Activated CD8-positive, alpha-beta T cell treated with anti-CD3 and anti-CD28 coated beads, Interleukin-2, amount 10 ng/mL, durations not matched to agents 7 days and 5 days (primary cell): ENCODE data around the gene MPRIP. TPM values are rescaled to one million over a fixed set of nuclear protein-coding genes. Genes with fewer than 3 reads are reported as not detected.

Experiments
- ATAC-seq: fragments of 150-1000 bp; cut with Tn5 transposase; one replicate; pipeline ENCODE4 v1.10.0; 2021; ENCODE audit warnings: moderate library complexity
- CTCF ChIA-PET: fragments of 350-600 bp; sonication (Branson Sonifier 250); formaldehyde crosslinking; loops from one replicate; lab custom pipeline; 2021; ENCODE audit warnings: antibody characterized with exemption; lab: Charles Lee
- POLR2A ChIA-PET: fragments of 350-600 bp; sonication (Branson Sonifier 250); formaldehyde crosslinking; loops from one replicate; lab custom pipeline; 2021; ENCODE audit warnings: antibody characterized with exemption; lab: Charles Lee
- DNase-seq: peaks from one replicate; pipeline ENCODE4 v3.0.0-alpha.2; 2020
- H3K27ac Mint-ChIP-seq: one replicate; pipeline ENCODE4 v1.8.0; 2021; ENCODE audit warnings: mild to moderate bottlenecking, mixed read lengths
- H3K27me3 Mint-ChIP-seq: one replicate; pipeline ENCODE4 v1.8.0; 2021; ENCODE audit warnings: low read depth, mixed read lengths
- H3K36me3 Mint-ChIP-seq: one replicate; pipeline ENCODE4 v1.8.0; 2021; ENCODE audit warnings: low read depth, mixed read lengths
- H3K4me1 Mint-ChIP-seq: one replicate; pipeline ENCODE4 v1.8.0; 2021; ENCODE audit warnings: low read depth, mixed read lengths
- H3K4me3 Mint-ChIP-seq: one replicate; pipeline ENCODE4 v1.8.0; 2021; ENCODE audit warnings: mild to moderate bottlenecking, mixed read lengths
- H3K9me3 Mint-ChIP-seq: one replicate; pipeline ENCODE4 v1.8.0; 2022; ENCODE audit warnings: mixed read lengths; ENCODE audit not compliant: insufficient read depth
- total RNA-seq, 2 experiments: library from RNA; stranded (reverse); gene quantifications; one replicate each; pipeline ENCODE4 v1.2.3, GENCODE V29; 2021

MPRIP gene
- total RNA-seq, 2 experiments from 2014 or later, result 217 to 226 TPM

DNA sequence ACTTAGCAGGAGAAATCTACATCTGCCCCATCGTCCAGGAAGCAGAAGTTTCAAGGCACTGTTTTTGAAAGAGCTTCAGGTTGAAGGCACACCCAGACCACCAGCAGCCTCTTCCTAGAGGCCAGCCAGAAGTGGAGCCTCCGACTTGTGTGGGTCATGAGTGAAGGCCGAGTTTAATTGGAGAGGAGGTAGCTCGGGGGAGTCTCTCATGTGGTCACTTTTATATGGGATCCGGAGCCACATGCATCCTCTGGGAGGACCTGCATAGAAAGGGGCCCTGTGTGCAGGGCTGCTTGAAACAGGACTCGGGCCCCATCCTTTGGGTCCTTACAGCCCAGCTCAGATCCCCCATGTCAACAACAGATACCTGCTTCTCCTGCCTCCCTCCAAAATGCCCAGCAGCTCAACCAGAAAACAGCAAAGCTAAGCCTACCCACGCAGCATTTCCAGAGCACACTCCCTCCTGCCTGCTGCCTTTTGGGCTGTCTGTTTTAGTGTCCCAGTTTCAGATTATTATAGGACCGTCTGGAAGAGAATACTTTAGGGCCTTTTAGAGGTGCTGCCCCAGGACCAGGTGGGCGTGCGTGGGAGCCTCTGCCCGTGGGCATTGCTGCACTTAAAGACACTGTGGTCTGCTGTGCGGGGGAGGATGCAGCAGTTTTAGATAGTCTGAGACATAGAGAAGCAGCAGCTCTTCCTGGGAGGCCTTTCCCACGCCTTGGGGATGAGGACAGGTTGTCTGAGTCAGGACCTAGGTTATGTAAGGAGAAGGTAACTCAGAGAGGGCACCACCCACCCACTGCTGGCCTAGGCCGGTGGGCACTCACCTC lies 29.5 kb downstream of the MPRIP start:
- POLR2A ChIA-PET, result no interaction called here
- CTCF ChIA-PET, result interaction anchor here (1.2 kb wide), 1 partner anchor 20 kb away, joined by 3 read pairs; no protein-coding TSS in a partner anchor
- no peak overlapping the region for H3K27ac Mint-ChIP-seq

DNA sequence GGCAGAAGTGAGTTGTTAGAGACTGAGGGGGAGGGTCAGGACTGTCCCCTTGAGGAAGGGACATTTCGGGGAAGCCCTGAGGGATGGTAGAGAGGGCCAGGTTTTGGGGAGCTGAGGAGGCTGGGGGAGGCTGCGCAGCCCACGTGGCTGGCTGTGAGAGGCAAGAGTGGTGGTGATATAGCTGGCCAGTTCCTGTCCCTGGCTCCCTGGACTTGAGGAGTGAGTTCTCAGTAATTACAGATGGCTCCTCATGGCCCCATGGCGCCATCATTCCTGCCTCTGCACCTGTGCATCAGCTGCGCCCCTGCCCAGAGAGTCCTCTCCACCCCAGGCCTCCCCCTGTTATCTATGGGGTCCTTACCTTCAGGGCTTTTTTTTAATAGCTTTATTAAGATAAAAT lies 30.3 kb downstream of the MPRIP start:
- Mint-ChIP-seq H3K4me1 (peaks cover 42% of the 10 kb centered on the region), H3K27me3 (no peaks in the 10 kb centered on the region), H3K36me3 (peaks cover 28% of the 10 kb centered on the region), H3K4me3 (no peak overlapping the region), H3K9me3 (peaks cover 4% of the 10 kb centered on the region), H3K27ac (no peak overlapping the region)
- ChIA-PET POLR2A (no interaction called here), CTCF (interaction anchor here (1.2 kb wide), 1 partner anchor 21 kb away, joined by 3 read pairs; no protein-coding TSS in a partner anchor)
- DNase-seq (no peak), ATAC-seq (no peak)

More for the DNA sequence above, 29.5 kb downstream of the MPRIP start:
- ATAC-seq (no peak), DNase-seq (no peak)
- Mint-ChIP-seq H3K9me3 (peaks cover 4% of the 10 kb centered on the region), H3K27me3 (no peaks in the 10 kb centered on the region), H3K4me3 (no peak overlapping the region), H3K4me1 (peaks cover 49% of the 10 kb centered on the region), H3K36me3 (peaks cover 25% of the 10 kb centered on the region)

DNA sequence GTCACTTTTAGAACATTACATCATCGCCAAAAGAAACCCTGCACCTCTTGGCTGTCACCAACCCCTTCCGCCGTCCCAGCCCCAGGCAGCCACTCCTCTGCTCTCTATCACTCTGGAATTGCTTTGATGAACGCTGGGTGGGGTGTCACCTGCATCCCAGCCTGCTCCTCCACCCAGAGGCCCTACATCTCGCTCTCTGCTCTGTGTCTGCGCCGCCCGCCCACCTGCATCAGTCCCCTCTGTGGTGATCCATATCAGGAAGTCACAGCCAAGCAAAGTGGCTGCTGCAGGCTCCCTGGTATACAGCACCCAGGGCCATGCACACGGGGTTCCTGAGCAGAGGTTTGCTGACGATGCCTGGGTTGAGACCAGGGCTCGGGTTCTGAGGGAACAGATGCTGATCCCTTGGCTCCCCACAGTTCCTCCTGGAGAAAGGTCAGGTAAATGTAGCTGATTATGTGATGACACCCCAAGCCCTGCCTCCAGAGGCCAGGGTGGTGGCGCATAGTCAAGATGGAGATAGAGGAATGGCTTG lies 30.8 kb downstream of the MPRIP start:
- ChIA-PET POLR2A (no interaction called here), CTCF (interaction anchor here (1.2 kb wide), 1 partner anchor 21 kb away, joined by 3 read pairs; no protein-coding TSS in a partner anchor)
- Mint-ChIP-seq H3K27me3 (no peaks in the 10 kb centered on the region), H3K36me3 (peaks cover 29% of the 10 kb centered on the region), H3K9me3 (peaks cover 4% of the 10 kb centered on the region), H3K27ac (no peak overlapping the region), H3K4me3 (no peak overlapping the region), H3K4me1 (peaks cover 42% of the 10 kb centered on the region)
- DNase-seq (no peak), ATAC-seq (no peak)

DNA sequence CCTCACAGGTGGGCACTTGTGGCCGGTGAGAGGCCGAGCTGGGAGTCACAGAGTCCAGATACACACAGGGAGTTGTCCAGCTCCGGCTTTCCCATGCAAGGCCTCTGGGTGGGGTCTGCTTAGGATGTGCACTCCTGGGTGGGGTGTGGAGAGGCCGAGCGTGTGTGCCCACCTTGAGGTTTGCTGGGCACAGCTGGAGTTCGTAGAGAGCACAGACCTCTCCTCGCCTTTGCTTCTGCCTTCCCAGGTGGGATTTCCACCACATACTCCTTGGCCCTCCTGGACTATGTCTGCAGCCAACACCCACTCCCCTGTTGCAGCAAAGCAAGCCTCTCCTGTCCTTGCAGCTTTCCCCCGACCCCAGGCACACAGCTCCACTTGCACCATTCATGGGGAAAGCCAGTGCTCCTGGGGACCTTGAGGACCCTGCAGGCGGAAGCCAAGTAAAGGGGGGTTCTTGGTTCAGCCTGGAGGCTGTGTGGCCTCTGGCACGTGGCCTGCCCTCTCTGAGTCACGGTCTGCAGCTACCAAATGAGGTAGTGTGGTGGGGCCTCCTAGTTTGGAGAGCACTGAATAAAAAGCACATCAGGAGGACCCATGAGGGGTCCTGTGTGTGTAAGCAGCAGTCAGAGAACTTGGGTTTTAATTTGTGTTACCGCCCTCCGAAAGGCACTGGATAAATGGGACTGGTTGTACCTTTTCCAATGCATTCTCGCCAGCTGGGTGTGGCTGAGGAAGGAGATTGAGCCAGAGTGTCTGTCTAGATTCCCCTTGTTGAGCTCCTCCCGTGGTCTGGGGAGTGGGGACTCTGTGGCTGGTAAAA lies 31.5 kb downstream of the MPRIP start:
- Mint-ChIP-seq H3K9me3 (peaks cover 4% of the 10 kb centered on the region), H3K36me3 (peaks cover 29% of the 10 kb centered on the region), H3K27ac (no peak overlapping the region), H3K4me3 (no peak overlapping the region), H3K4me1 (peaks cover 42% of the 10 kb centered on the region), H3K27me3 (no peaks in the 10 kb centered on the region)
- CTCF ChIA-PET, result no interaction called here
- POLR2A ChIA-PET, result no interaction called here
- DNase-seq (no peak), ATAC-seq (no peak)

DNA sequence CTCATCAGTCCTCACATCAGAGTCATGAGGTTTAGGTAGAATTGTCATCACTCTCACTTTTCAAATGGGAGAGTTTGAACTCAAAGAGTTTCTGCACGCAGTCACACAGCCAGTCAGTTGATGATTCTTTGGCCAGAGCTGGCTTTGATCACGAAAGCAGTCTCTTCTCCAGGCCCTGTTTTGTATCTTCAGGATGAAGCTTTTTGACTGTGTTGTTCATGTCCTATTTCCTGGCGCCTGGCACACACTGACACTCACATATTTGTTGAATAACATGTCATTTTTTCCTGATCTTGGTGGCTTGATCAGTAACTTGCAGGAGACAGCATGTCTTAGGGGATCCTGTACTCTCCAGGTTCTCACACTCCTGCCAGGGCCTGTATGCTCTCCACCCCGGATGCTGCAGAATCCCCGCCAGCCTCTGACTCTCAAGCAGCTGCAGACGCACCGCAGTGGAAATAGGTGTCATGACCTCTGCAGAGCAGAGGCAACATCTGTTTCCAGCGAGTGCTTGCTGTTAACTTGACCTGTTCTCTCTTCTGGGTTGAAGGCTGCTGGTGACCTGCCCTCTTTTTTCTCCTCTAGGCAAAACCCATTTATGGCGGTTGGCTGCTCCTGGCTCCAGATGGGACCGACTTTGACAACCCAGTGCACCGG lies 33.0 kb downstream of the MPRIP start:
- CTCF ChIA-PET, result no interaction called here
- POLR2A ChIA-PET, result no interaction called here
- Mint-ChIP-seq H3K4me3 (no peak overlapping the region), H3K4me1 (peaks cover 39% of the 10 kb centered on the region), H3K9me3 (peaks cover 1% of the 10 kb centered on the region), H3K27ac (peak overlapping the region; percentile 21), H3K27me3 (no peaks in the 10 kb centered on the region), H3K36me3 (peaks cover 30% of the 10 kb centered on the region)
- DNase-seq (peak; percentile 33), ATAC-seq (peak; percentile 44)

DNA sequence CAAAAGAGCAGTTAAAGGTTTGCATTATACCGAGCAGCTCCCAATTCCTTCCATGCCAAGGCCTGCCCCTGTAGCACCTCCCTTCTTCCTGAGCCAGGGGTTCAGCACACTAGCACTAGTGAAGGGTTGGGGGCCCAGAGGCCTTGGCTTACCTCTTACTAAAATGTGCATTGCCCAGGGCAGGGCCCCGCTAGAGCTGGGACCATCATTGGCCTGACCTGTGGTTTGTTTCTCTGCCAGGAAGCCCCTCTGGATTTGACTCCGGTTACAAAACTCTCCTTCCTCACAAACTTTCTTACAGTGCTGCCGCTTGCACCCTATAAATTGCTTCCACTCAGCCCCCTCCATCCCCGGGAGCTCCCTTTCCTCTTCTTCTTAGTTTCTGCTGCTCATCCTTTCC lies 33.8 kb downstream of the MPRIP start:
- ChIA-PET POLR2A (no interaction called here), CTCF (no interaction called here)
- ATAC-seq (no peak), DNase-seq (no peak)
- Mint-ChIP-seq H3K9me3 (no peaks in the 10 kb centered on the region), H3K27ac (no peak overlapping the region), H3K27me3 (no peaks in the 10 kb centered on the region), H3K36me3 (peaks cover 23% of the 10 kb centered on the region), H3K4me3 (no peak overlapping the region), H3K4me1 (peaks cover 37% of the 10 kb centered on the region)

DNA sequence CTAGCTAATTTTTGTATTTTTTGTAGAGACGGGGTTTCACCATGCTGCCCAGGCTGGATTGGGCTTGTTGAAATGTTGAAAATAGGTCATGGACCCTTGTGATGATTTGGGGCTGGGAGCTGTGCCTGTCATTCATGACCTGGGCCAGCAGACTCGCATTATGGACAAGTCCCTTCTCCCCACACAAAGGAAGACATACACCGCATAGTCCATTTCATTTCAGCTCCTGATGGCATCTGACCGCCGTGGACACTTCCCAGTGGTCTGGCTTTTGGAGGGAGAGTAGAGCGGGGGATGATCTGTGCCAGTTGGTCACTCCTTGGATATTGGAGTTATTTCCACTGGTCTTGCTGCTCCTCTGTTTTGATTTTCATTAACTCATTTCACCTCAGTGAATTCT lies 34.8 kb downstream of the MPRIP start:
- peaks cover 20% of the 10 kb centered on the region for H3K36me3 Mint-ChIP-seq
- ATAC-seq (no peak), DNase-seq (no peak)
- no peaks in the 10 kb centered on the region for H3K27me3 Mint-ChIP-seq
- no peak overlapping the region for H3K4me3 Mint-ChIP-seq
- ChIA-PET POLR2A (no interaction called here), CTCF (no interaction called here)
- peaks cover 33% of the 10 kb centered on the region for H3K4me1 Mint-ChIP-seq
- no peaks in the 10 kb centered on the region for H3K9me3 Mint-ChIP-seq
- H3K27ac Mint-ChIP-seq, result no peak overlapping the region

DNA sequence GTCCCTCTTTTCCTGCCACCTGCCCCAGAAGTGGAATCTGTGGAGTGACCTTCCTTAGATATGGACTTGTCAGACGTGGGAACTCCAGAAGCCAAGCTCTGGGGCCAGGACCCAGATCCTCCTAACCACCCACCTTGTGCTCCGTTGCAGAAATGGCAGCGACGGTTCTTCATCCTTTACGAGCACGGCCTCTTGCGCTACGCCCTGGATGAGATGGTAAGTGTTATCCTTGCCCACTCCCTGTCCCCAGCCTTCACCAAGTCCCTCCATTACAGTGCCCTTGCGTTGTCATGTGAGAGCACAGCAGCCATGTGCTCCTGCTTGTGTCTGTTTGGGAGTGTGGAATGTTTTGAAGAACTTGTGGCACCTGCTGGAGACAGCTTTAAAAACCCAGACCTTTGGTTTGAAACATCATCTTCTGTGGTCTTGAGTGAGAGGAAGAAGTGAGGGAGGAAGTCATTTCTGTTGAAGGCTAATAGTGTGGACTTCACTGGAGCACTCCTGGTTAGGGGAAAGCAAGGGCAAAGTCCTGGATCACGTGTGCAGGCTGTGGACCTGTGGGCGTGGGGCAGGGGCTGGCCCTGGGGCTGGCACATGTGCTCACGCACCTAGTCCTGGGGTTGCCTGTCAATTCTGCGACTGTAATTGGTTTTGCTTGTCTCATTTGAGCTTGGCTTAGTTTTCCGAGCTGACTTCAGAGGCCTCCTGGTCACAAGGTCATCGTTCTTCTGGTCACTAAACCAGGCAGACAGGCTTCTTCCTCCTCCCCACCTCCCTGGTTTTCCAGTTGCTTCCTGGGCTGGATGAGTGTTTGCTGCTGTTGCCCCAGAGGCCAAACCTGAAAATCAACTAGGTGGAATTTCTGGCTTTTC lies 35.8 kb downstream of the MPRIP start:
- no peaks in the 10 kb centered on the region for H3K9me3 Mint-ChIP-seq
- H3K27ac Mint-ChIP-seq, result no peak overlapping the region
- POLR2A ChIA-PET, result no interaction called here

DNA sequence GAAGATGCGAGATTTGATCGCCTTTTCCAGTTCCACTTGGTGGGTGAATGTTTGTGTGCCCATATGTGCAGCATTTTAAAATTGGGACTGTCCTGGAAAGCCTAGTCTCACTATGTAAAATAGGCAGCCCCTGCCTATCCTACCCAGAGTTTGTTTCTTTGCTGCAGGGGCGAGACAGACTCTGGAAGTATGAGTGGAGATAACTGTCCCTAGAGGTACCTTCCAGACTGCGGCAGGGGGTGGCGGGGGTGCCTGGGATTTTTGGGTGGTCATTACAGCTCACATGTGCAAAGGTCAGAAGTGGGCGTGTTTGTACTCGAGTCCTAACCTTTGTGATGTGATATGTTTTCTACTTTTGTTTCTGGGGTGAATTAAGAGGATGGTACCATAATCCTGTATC lies 36.6 kb downstream of the MPRIP start:
- Mint-ChIP-seq H3K4me1 (peaks cover 18% of the 10 kb centered on the region), H3K9me3 (no peaks in the 10 kb centered on the region), H3K27me3 (no peaks in the 10 kb centered on the region), H3K4me3 (no peak overlapping the region), H3K36me3 (peaks cover 11% of the 10 kb centered on the region), H3K27ac (no peak overlapping the region)
- no peak for ATAC-seq
- no peak for DNase-seq
- POLR2A ChIA-PET, result no interaction called here
- CTCF ChIA-PET, result no interaction called here

More for the DNA sequence above, 35.8 kb downstream of the MPRIP start:
- ATAC-seq (no peak), DNase-seq (no peak)
- H3K4me3 Mint-ChIP-seq, result no peak overlapping the region
- no peaks in the 10 kb centered on the region for H3K27me3 Mint-ChIP-seq
- peaks cover 23% of the 10 kb centered on the region for H3K4me1 Mint-ChIP-seq
- peaks cover 14% of the 10 kb centered on the region for H3K36me3 Mint-ChIP-seq
- CTCF ChIA-PET, result no interaction called here

DNA sequence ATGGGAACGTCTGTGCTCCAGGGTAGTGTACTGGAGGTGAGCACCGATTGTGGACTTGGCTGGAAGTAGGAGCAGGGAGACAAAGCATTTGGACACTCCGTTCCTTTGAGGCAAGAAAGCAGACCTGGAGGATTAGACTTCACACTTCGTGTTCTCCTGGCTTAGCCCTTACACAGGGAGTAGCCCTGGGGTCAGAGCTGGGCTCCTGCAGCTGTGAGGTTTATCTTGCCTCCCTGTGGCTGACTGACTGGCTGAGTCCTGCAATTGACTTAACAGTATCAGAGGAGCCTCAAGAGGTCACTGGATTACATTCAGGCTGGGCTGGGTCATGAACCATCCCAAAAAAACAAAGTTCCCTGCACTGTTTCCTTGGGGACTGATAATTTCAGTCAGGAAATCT lies 37.1 kb downstream of the MPRIP start:
- ChIA-PET CTCF (no interaction called here), POLR2A (no interaction called here)
- Mint-ChIP-seq H3K9me3 (no peaks in the 10 kb centered on the region), H3K27me3 (no peaks in the 10 kb centered on the region), H3K4me3 (no peak overlapping the region), H3K36me3 (peaks cover 13% of the 10 kb centered on the region), H3K4me1 (peaks cover 14% of the 10 kb centered on the region), H3K27ac (no peak overlapping the region)
- ATAC-seq, result no peak
- no peak for DNase-seq

DNA sequence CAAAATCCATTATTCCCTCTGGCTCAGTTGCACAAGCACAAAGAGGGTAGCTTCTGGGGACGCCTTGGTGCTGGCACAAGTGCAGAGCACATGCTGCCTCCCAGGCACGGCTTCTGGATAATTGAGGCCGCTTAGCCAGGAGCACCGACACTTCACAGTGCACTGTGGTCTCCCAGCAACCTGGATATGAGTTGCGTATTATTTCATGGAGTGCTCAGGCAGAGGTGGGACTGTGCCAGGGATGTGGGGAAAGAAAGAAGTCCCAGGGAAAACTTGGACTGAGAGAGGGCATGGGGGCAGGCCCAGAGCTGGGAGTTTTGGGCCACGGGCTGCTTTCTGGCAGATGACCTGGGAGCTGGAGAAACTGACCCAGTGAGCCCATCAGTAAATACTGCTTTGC lies 37.5 kb downstream of the MPRIP start:
- H3K4me3 Mint-ChIP-seq, result no peak overlapping the region
- H3K4me1 Mint-ChIP-seq, result peaks cover 10% of the 10 kb centered on the region
- H3K36me3 Mint-ChIP-seq, result peaks cover 13% of the 10 kb centered on the region
- no peaks in the 10 kb centered on the region for H3K9me3 Mint-ChIP-seq
- no peak for ATAC-seq
- DNase-seq, result no peak
- no peaks in the 10 kb centered on the region for H3K27me3 Mint-ChIP-seq
- CTCF ChIA-PET, result no interaction called here
- no peak overlapping the region for H3K27ac Mint-ChIP-seq
- POLR2A ChIA-PET, result no interaction called here
